HCT116 (cell line): ENCODE data around the gene OBP2B.

Source experiments
- CEBPB ChIP-seq: IDR thresholded peaks from 2 replicates; pipeline ENCODE4 v1.6.1; 2012; ENCODE audit warnings: low read depth
- EZH2phosphoT487 ChIP-seq: fragments of 200-600 bp; IDR thresholded peaks from 2 replicates; pipeline ENCODE4 v1.6.1; 2018; ENCODE audit warnings: antibody characterized with exemption, borderline replicate concordance
- JUND ChIP-seq: IDR thresholded peaks from 2 replicates; pipeline ENCODE4 v1.6.1; 2012
- MAX ChIP-seq: IDR thresholded peaks from 2 replicates; pipeline ENCODE4 v1.6.1; 2012
- POLR2AphosphoS5 ChIP-seq: IDR thresholded peaks from 2 replicates; pipeline ENCODE4 v1.6.1; 2011; ENCODE audit warnings: mild to moderate bottlenecking, low read depth, low read length, moderate library complexity
- ZNF274 ChIP-seq: fragments of 200-500 bp; sonication (Bioruptor generic); IDR thresholded peaks from 2 replicates; pipeline ENCODE4 v1.6.1; 2014; ENCODE audit warnings: mild to moderate bottlenecking, low read depth, low read length, inconsistent platforms
- TF ChIP-seq, protein P1 (sequence below), 3 experiments: fragments of 200-600 bp in 1 of 3; sonication (generic) in 1 of 3; IDR thresholded peaks in 2 of 3; conservative IDR thresholded peaks in 1 of 3; 2 replicates each; pipeline ENCODE4 v1.5.1; 2012 to 2017; ENCODE audit warnings: low read depth in 2 of 3, low read length in 2 of 3, antibody characterized with exemption in 1 of 3, borderline replicate concordance in 1 of 3, control low read depth in 1 of 3, mild to moderate bottlenecking in 1 of 3, mixed read lengths in 1 of 3, mixed run types in 1 of 3, moderate library complexity in 1 of 3; ENCODE audit not compliant: insufficient read depth in 1 of 3

DNA sequence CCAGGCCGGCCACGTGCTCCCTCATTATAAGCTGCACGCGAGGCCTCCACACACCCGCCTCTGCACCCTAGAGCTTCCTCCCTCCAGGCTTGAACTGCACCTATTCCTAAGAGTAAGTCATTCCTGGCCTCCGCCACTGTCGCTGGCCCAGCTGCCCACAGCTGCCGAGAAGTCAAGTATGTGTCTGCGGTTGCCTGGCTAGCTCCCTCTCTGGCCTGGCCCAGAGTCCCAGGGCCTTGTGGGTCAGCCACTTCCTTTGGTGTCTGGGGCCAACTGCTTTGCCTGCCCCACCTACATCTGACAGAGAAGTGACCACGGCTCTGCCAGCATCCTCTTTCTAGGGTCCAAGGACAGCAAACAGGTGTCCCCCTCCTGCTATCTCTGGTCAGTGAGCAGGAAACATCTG is 47.6 kb upstream of the OBP2B start:
- TF ChIP-seq CEBPB = no peak
- no peak for TF ChIP-seq MAX
- TF ChIP-seq, protein P1, sequence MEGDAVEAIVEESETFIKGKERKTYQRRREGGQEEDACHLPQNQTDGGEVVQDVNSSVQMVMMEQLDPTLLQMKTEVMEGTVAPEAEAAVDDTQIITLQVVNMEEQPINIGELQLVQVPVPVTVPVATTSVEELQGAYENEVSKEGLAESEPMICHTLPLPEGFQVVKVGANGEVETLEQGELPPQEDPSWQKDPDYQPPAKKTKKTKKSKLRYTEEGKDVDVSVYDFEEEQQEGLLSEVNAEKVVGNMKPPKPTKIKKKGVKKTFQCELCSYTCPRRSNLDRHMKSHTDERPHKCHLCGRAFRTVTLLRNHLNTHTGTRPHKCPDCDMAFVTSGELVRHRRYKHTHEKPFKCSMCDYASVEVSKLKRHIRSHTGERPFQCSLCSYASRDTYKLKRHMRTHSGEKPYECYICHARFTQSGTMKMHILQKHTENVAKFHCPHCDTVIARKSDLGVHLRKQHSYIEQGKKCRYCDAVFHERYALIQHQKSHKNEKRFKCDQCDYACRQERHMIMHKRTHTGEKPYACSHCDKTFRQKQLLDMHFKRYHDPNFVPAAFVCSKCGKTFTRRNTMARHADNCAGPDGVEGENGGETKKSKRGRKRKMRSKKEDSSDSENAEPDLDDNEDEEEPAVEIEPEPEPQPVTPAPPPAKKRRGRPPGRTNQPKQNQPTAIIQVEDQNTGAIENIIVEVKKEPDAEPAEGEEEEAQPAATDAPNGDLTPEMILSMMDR (IDR thresholded peaks at IDR 0.05 in 2 of 3, conservative IDR thresholded peaks at IDR 0.05 in 1 of 3; ENCODE audit: borderline replicate concordance in 1 of 3, insufficient read depth in 1 of 3, low read depth in 2 of 3, low read length in 2 of 3) = no peak
- no peak for TF ChIP-seq POLR2AphosphoS5
- TF ChIP-seq ZNF274 = no peak
- no peak for TF ChIP-seq JUND
- no peak for TF ChIP-seq EZH2phosphoT487
